SH-SY5Y (cell line): ENCODE data around the gene CCDC78.

Source experiments
- GATA2 ChIP-seq: IDR thresholded peaks from 2 replicates; pipeline ENCODE4 v1.6.1; 2011; ENCODE audit warnings: mild to moderate bottlenecking, low read depth, low read length
- GATA3 ChIP-seq: IDR thresholded peaks from 2 replicates; pipeline ENCODE4 v1.6.1; 2011; ENCODE audit warnings: low read depth, mild to moderate bottlenecking, low read length, moderate library complexity

DNA sequence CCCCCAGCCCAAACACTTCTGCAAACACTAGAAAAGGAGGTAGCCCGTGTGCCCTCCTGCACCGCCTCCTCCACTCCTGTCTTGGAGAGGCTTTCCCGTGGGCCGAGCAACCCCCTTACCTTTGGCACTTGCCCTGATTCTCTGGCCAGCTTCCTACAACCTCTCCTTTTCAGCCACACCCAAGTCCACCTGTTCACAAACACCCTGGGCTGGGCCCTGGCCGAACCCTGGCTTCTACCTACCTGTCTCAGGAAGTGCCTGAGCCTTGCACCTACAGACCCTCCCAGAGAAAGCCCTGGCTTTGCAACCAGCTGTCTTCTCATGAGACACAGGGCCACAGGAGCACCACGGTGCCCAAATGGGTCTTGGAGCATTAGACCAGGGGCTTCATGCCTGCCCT lies 7.3 kb downstream of the CCDC78 start:
- no peak for TF ChIP-seq GATA2
- no peak for TF ChIP-seq GATA3
